Choroid plexus epithelial cell (primary cell): ENCODE data around the gene TUBB2B.

Source experiments
- DNase-seq: peaks from one replicate; pipeline ENCODE4 v3.0.0-alpha.2; 2010; ENCODE audit warnings: low read depth
- H3K4me3 ChIP-seq: 2 replicates; pipeline ENCODE4 v1.5.1; 2011; ENCODE audit warnings: low read depth, mild to moderate bottlenecking, control low read depth, low read length, moderate library complexity
- TF ChIP-seq, protein P1 (sequence below): conservative IDR thresholded peaks from 2 replicates; pipeline ENCODE4 v1.5.1; 2011; ENCODE audit warnings: low read depth, mild to moderate bottlenecking, control low read depth, inconsistent platforms, low read length, moderate library complexity

TUBB2B gene

DNA sequence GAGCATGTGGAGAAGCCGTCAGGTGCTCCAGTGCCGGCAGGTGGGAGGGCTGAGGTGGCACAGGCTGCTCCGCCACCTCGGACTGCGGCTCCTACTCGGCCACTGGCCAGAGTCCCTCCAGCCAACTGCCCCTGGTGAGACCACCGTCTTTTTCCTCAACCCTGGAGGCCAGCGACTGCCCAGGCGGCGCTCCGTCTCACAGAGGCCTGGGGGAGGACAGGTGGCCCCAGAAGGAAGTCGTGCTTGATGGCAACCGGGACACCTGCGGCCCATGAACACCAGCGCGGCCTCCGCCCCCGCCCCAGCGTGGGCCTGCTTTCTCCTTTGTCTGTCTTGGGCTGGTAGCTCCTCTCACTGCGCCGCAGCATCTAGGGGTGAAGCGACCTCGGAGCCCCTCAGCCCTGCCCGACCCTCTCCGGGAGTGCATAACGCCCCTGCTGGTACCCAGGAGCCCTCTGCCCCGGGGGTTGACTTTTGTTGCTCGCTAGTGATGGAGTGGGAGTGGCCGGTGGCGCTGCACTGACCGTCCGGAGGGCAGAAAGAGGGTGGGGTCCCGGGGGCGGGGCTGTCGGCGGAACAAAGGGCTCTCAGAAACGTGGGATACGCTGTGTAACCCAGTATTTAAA lies 706 bp upstream of the TUBB2B start:
- DNase-seq = no peak
- H3K4me3 ChIP-seq = no peak overlapping the region
- TF ChIP-seq, protein P1, sequence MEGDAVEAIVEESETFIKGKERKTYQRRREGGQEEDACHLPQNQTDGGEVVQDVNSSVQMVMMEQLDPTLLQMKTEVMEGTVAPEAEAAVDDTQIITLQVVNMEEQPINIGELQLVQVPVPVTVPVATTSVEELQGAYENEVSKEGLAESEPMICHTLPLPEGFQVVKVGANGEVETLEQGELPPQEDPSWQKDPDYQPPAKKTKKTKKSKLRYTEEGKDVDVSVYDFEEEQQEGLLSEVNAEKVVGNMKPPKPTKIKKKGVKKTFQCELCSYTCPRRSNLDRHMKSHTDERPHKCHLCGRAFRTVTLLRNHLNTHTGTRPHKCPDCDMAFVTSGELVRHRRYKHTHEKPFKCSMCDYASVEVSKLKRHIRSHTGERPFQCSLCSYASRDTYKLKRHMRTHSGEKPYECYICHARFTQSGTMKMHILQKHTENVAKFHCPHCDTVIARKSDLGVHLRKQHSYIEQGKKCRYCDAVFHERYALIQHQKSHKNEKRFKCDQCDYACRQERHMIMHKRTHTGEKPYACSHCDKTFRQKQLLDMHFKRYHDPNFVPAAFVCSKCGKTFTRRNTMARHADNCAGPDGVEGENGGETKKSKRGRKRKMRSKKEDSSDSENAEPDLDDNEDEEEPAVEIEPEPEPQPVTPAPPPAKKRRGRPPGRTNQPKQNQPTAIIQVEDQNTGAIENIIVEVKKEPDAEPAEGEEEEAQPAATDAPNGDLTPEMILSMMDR = no peak

DNA sequence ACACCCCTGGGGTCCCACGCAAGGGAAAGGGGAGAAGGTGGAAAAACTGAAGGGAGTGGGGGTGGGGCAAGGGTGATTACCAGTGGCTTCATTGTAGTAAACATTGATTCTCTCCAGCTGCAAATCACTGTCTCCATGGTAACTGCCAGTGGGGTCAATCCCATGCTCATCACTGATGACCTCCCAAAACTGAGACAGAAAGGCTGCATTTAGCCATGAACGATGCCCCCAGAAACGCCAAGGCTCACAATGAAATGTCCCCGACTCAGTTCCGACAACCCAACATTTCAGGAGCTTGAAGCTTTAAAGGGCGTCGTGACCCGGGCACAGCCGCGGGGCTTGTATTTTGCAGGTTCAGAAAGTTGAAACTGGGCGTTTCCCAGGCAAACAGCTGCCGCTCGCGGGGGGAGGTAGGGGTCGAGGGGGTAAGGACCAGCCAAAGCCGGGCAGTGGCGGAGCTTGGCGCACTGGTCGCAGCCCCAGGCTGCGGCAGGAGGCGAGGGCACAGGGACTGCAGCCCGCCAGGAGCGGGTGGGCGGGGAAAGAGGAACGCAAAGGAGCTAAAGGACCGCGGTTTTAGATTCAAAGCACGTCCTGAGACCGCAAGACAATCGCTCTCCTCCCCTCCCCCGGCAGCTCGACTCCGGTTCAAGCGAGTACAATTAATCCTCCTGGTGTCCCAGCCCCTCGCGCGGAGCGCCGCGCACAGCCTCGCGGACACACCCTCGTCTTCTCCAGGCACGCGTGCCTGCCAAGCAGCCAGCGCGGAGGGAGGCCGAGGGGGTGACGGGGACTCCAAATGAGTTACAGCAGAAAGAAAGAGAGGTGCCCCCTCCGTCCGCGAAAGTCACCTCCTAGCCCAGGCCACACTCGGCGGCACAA lies 731 bp downstream of the TUBB2B start:
- DNase-seq = no peak
- H3K4me3 ChIP-seq = peak overlapping the region; percentile 43
- TF ChIP-seq, protein P1 = no peak

DNA sequence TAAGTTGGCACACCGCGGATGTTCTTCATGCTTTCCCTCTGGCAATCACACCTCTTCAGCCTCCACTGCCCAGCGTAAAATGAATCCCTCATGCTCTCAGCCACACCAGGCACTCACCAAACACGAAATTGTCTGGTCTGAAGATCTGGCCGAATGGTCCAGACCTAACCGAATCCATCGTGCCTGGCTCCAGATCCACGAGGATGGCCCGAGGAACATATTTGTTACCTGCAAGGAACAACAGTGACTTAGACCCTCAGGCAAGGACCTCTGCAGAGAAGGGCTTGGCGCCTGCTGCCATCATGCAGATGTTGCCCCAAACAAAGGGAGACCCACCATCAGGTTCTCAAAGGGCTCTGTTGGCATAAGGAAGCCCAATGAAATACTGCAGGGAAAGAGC lies 1.4 kb downstream of the TUBB2B start:
- TF ChIP-seq, protein P1 = no peak
- DNase-seq = no peak
- H3K4me3 ChIP-seq = no peak overlapping the region

DNA sequence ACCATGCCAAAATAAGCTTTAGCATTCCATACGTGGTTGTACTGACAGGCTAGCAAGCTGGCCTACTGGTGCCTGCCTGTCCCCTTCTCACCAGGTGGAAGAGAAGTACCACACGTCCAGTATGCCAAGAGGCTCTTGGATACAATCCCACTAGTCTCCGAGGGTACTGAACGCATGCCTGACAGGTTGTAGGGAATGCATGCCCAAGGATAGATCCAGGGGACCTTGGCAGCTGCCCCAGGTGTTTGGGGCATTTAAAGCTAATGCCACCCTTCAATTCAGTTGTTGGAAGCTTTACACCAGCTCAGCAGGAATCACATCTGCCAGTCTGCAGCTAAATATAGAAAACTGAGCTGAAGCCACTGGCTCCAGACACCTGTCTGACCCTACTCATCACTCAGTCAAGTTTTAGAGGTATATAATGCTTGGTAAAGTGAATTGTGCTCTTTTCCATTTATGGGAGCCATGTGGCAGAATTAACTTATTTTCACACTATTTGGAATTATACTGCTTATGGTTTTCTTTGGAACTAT lies 4.9 kb downstream of the TUBB2B start:
- DNase-seq = no peak
- TF ChIP-seq, protein P1 = no peak
- H3K4me3 ChIP-seq = no peak overlapping the region

DNA sequence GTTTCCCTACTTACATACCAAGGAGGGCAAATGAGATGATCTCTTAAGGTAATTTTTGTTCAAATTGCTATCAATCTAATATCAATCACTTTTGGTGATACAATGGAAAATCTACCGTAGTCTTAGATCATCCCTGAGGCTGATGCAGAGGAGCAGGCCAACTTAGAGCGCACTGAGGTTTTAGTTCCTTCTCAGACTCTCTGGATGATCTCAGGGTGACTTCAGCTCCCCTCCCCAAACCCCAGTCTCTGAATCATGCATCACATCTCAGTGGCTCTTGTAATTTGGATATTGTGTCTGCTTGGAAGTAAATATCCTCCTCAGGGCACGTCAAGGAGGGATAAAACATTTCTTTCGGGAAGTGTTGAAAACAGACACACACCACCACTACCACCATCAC lies 5.9 kb downstream of the TUBB2B start:
- TF ChIP-seq, protein P1 = no peak
- no peak for DNase-seq
- no peak overlapping the region for H3K4me3 ChIP-seq

DNA sequence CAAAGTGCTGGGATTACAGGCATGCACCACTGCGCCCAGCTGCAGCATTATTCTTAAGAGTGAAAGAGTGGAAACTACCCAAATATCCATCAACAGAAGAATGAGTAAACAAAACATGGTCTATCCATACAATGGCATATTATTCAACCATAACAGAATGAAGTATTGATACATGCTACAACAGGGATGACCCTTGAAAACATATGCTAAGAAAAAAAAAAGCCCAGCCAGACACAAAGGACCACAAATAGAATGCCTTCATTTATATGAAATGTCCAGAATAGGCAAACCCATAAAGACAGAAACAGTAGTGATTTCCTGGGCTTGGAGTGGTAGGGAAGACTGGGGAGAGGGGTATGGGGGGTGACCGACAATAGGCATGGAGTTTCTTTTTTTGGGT lies 7.1 kb downstream of the TUBB2B start:
- TF ChIP-seq, protein P1 = no peak
- no peak for DNase-seq
- H3K4me3 ChIP-seq = no peak overlapping the region
